OCI-LY3 (cell line): Measurements from ENCODE around the gene DDX4.

Source experiments
- CTCF ChIP-seq: fragments of 200-600, 300-600 bp; sonication (generic); IDR thresholded peaks from 2 replicates; pipeline ENCODE4 v1.5.1; 2014; ENCODE audit warnings: antibody characterized with exemption, low read length, low read depth
- EZH2phosphoT487 ChIP-seq: fragments of 200-600 bp; shearing (Covaris generic); IDR thresholded peaks from 2 replicates; pipeline ENCODE4 v1.6.1; 2018; ENCODE audit warnings: antibody characterized with exemption, mixed run types, low read depth

GRCh38 chr5:55853041-55853670 is 115.3 kb downstream of the DDX4 start:
- TF ChIP-seq CTCF (no peak), EZH2phosphoT487 (no peak)
